A549 (cell line): ENCODE data around the gene PERM1. TPM values are rescaled to one million over a fixed set of nuclear protein-coding genes. Genes with fewer than 3 reads are reported as not detected.

Experiments used
- ATAC-seq, 2 experiments: fragments of 200-7000 bp in 1 of 2; fragments of >200 bp in 1 of 2; cut with Nextera tagmentation in 1 of 2; cut with Tn5 transposase in 1 of 2; 3 replicates each; pipeline versions ENCODE4 v1.8.0 to v1.9.1; 2018 to 2020; ENCODE audit warnings: mild to moderate bottlenecking in 1 of 2, moderate library complexity in 1 of 2
- CTCF ChIA-PET: fragments of 300-600 bp; sonication (Branson Sonifier 250); formaldehyde crosslinking; extraction: SDS; loops from one replicate; lab custom pipeline; 2021; ENCODE audit warnings: antibody characterized with exemption, inconsistent platforms; lab: Yijun Ruan, JAX
- POLR2A ChIA-PET: fragments of 350-600 bp; formaldehyde crosslinking; extraction: SDS; loops from one replicate; lab custom pipeline; 2021; ENCODE audit warnings: antibody characterized with exemption, inconsistent platforms; lab: Yijun Ruan, JAX
- DNase-seq, 2 experiments: peaks; one replicate each; pipeline versions ENCODE4 v3.0.0 to v3.0.0-alpha.2; 2011 to 2016; ENCODE audit warnings: low read depth in 1 of 2, low spot score in 1 of 2
- FAIRE-seq: peaks from 2 replicates; lab custom pipeline; 2011; peaks lifted over from hg19 to GRCh38; lab: Jason Lieb, UNC
- H3K27ac ChIP-seq, 2 experiments: fragments of >200 bp; sonication (Bioruptor Twin); formaldehyde crosslinking; 3 replicates each; pipeline ENCODE4 v1.5.1; 2016 to 2017
- H3K4me1 ChIP-seq: fragments of >200 bp; sonication (Bioruptor Twin); formaldehyde crosslinking; 3 replicates; pipeline ENCODE4 v1.6.1; 2016
- H3K4me2 ChIP-seq: fragments of >200 bp; sonication (Bioruptor Twin); formaldehyde crosslinking; 3 replicates; pipeline ENCODE4 v1.6.1; 2016
- H3K4me3 ChIP-seq: fragments of >200 bp; sonication (Bioruptor Twin); formaldehyde crosslinking; 3 replicates; pipeline ENCODE4 v1.5.1; 2016
- H3K9me3 ChIP-seq: fragments of >200 bp; sonication (Bioruptor Twin); formaldehyde crosslinking; 3 replicates; pipeline ENCODE4 v1.6.1; 2016
- BHLHE40 ChIP-seq: IDR thresholded peaks from 2 replicates; pipeline ENCODE4 v1.6.1; 2012; ENCODE audit warnings: low read depth, low read length, inconsistent platforms
- CHD2 ChIP-seq: fragments of 150-350 bp; IDR thresholded peaks from 2 replicates; pipeline ENCODE4 v1.6.1; 2014; ENCODE audit warnings: low read length; ENCODE audit not compliant: partially characterized antibody
- EHF ChIP-seq: fragments of 250-450 bp; sonication (Bioruptor Pico); IDR thresholded peaks from 2 replicates; pipeline ENCODE4 v1.5.0; 2020; ENCODE audit warnings: mild to moderate bottlenecking
- EP300 ChIP-seq, 2 experiments: fragments of >200 bp; sonication (Bioruptor Twin); formaldehyde crosslinking; IDR thresholded peaks; 2 replicates in 1 of 2; 3 replicates in 1 of 2; pipeline ENCODE4 v1.6.1; 2016 to 2017
- FOSB ChIP-seq: fragments of 250-450 bp; sonication (Bioruptor Pico); IDR thresholded peaks from 2 replicates; pipeline ENCODE4 v1.5.0; 2020; ENCODE audit warnings: mild to moderate bottlenecking, moderate library complexity
- FOSL2 ChIP-seq, 2 experiments: fragments of 450-650 bp in 1 of 2; fragments of >200 bp in 1 of 2; sonication (Bioruptor Twin) in 1 of 2; formaldehyde crosslinking; IDR thresholded peaks; 2 replicates each; pipeline versions ENCODE4 v1.5.0 to v1.6.1; 2016 to 2020; ENCODE audit warnings: mild to moderate bottlenecking in 1 of 2, moderate library complexity in 1 of 2
- FOXS1 ChIP-seq: fragments of 250-450 bp; sonication (Bioruptor Pico); IDR thresholded peaks from 2 replicates; pipeline ENCODE4 v1.5.0; 2020; ENCODE audit warnings: mild to moderate bottlenecking, moderate library complexity
- GATA3 ChIP-seq: IDR thresholded peaks from 2 replicates; pipeline ENCODE4 v1.6.1; 2012; ENCODE audit warnings: borderline replicate concordance
- HDAC2 ChIP-seq: fragments of 200-600 bp; sonication (generic); IDR thresholded peaks from 2 replicates; pipeline ENCODE4 v1.6.1; 2016
- HEYL ChIP-seq: fragments of 250-450 bp; sonication (Bioruptor Pico); IDR thresholded peaks from 2 replicates; pipeline ENCODE4 v1.8.0; 2021; ENCODE audit warnings: mild to moderate bottlenecking, moderate library complexity
- HOXA7 ChIP-seq: fragments of 250-450 bp; sonication (Bioruptor Pico); IDR thresholded peaks from 2 replicates; pipeline ENCODE4 v1.5.0; 2020; ENCODE audit warnings: mild to moderate bottlenecking, moderate library complexity
- HOXB5 ChIP-seq: fragments of 250-450 bp; sonication (Bioruptor Pico); IDR thresholded peaks from 2 replicates; pipeline ENCODE4 v1.5.0; 2020; ENCODE audit warnings: mild to moderate bottlenecking, moderate library complexity
- JUN ChIP-seq, 2 experiments: fragments of >200 bp; sonication (Bioruptor Twin); formaldehyde crosslinking; IDR thresholded peaks; 2 replicates in 1 of 2; 3 replicates in 1 of 2; pipeline ENCODE4 v1.6.1; 2016 to 2017
- JUNB ChIP-seq: fragments of >200 bp; sonication (Bioruptor Twin); formaldehyde crosslinking; IDR thresholded peaks from 2 replicates; pipeline ENCODE4 v1.6.1; 2016
- KDM1A ChIP-seq: fragments of 200-600 bp; sonication (generic); IDR thresholded peaks from 2 replicates; pipeline ENCODE4 v1.6.1; 2016; ENCODE audit warnings: low read depth, mild to moderate bottlenecking
- MYC ChIP-seq: IDR thresholded peaks from 2 replicates; pipeline ENCODE4 v1.6.1; 2012; ENCODE audit warnings: mild to moderate bottlenecking, inconsistent platforms, low read length, improper control_type of control experiment, borderline replicate concordance
- NR3C1 ChIP-seq: fragments of >200 bp; sonication (Bioruptor Twin); formaldehyde crosslinking; IDR thresholded peaks from 3 replicates; pipeline ENCODE4 v1.6.1; 2017
- POLR2A ChIP-seq: IDR thresholded peaks from 2 replicates; pipeline ENCODE4 v1.6.1; 2012; ENCODE audit warnings: mild to moderate bottlenecking, low read length
- POLR2AphosphoS2 ChIP-seq: conservative IDR thresholded peaks from 2 replicates; pipeline ENCODE4 v1.6.1; 2012; ENCODE audit warnings: low read length, improper control_type of control experiment, inconsistent platforms
- RARB ChIP-seq: fragments of 250-450 bp; sonication (Bioruptor Pico); IDR thresholded peaks from 2 replicates; pipeline ENCODE4 v1.8.0; 2021; ENCODE audit warnings: mild to moderate bottlenecking, moderate library complexity
- RCOR1 ChIP-seq: fragments of 150-350 bp; IDR thresholded peaks from 2 replicates; pipeline ENCODE4 v1.6.1; 2014; ENCODE audit warnings: antibody characterized with exemption, low read length, low read depth
- RFX5 ChIP-seq: fragments of 450-650 bp; IDR thresholded peaks from 2 replicates; pipeline ENCODE4 v1.7.1; 2014; ENCODE audit warnings: antibody characterized with exemption, mild to moderate bottlenecking, moderate library complexity
- SREBF2 ChIP-seq: fragments of 450-650 bp; IDR thresholded peaks from 2 replicates; pipeline ENCODE4 v1.6.1; 2014; ENCODE audit warnings: mild to moderate bottlenecking, moderate library complexity
- TP53 ChIP-seq: fragments of 250-450 bp; sonication (Bioruptor Pico); IDR thresholded peaks from 2 replicates; pipeline ENCODE4 v1.5.0; 2021; ENCODE audit warnings: mild to moderate bottlenecking, moderate library complexity
- ZC3H11A ChIP-seq: fragments of 450-650 bp; IDR thresholded peaks from 2 replicates; pipeline ENCODE4 v1.6.1; 2014; ENCODE audit warnings: antibody characterized with exemption, mild to moderate bottlenecking
- WGBS: methylation state at CpG from one replicate; pipeline ENCODE4 v1.1.6; 2017; ENCODE audit errors: missing lambda C conversion rate; 5-methylcytosine and 5-hydroxymethylcytosine counted together
- polyA plus RNA-seq, 4 experiments: library from polyadenylated mRNA; depleted of rRNA in 3 of 4; stranded (reverse); fragments of >200 nt; fragmentation: RNase III in 1 of 4; extraction: RNeasy Plus Mini Kit Qiagen cat#74134 plus additional on column Dnase treatment in 1 of 4; gene quantifications; 2 replicates in 3 of 4; 3 replicates in 1 of 4; pipeline ENCODE4 v1.2.3, GENCODE V29; 2011 to 2017
- TF ChIP-seq, protein P1 (sequence below): IDR thresholded peaks from 2 replicates; pipeline ENCODE4 v1.6.1; 2012
- TF ChIP-seq, protein P2 (sequence below): fragments of >200 bp; sonication (Bioruptor Twin); formaldehyde crosslinking; IDR thresholded peaks from 2 replicates; pipeline ENCODE4 v1.6.1; 2016
- TF ChIP-seq, protein P3 (sequence below): fragments of >200 bp; sonication (Bioruptor Twin); formaldehyde crosslinking; IDR thresholded peaks from 3 replicates; pipeline ENCODE4 v1.6.1; 2016
- TF ChIP-seq, protein P4 (sequence below): IDR thresholded peaks from 2 replicates; pipeline ENCODE4 v1.6.1; 2012

The PERM1 gene
- polyA plus RNA-seq, 2 of the 4 experiments (the other 2 are of a cell fraction) = 0.30 TPM; not detected in 1

DNA sequence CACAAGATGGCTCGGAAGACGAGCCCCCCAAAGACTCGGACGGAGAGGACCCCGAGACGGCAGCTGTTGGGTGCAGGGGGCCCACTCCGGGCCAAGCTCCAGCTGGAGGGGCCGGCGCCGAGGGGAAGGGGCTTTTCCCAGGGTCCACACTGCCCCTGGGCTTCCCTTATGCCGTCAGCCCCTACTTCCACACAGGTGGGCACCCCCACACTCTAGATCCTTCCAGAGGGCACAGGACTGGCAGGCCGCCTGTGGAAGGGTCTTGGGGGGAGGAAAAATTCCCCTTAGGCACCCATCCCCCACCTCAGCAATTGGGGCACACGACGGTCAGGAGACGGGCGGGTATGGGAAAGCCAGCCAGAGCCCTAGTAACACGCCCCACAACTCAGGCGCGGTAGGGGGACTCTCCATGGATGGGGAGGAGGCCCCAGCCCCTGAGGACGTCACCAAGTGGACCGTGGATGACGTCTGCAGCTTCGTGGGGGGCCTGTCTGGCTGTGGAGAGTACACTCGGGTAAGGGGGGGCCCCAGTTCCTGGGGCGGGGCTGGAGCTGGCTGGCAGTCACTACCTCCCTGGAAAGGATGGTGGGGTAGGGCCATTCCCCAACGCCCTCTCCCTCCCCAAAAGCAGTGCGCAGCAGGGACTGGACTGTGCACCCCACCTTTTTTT is 38.9 kb downstream of the PERM1 start:
- peak; percentile 58 to 95 for DNase-seq
- Histone ChIP-seq H3K4me3 (peak overlapping the region; percentile 71), H3K4me1 (peaks cover 66% of the 10 kb centered on the region), H3K27ac (peak overlapping the region; percentile 100), H3K4me2 (peak overlapping the region; percentile 100), H3K9me3 (no peaks in the 10 kb centered on the region)
- whole genome bisulfite sequencing = 14% methylated on average over 6 of the region's 27 CpGs
- CTCF ChIA-PET = interaction anchor here (0.6 to 8.1 kb wide), 8 partner anchors 9 to 41 kb away, joined by 3 to 84 read pairs (median 16); no protein-coding TSS in a partner anchor
- POLR2A ChIA-PET = interaction anchor here (0.6 to 1.9 kb wide), 4 partner anchors 22 to 47 kb away, joined by 3 to 10 read pairs (median 6); partner anchors contain the start of gene PLEKHN1
- TF ChIP-seq ZC3H11A (no peak), HDAC2 (no peak), JUN (IDR thresholded peaks at IDR 0.05) (peak in 1 of 2 experiments; percentile 82; a peak in 3 of 5 replicates), GATA3 (peak; percentile 82), BHLHE40 (no peak), FOSB (CRISPR knock-in tag) (peak; percentile 59; the same call in 1 of the 2 replicates), POLR2A (peak; percentile 16; the same call in 1 of the 2 replicates), EP300 (IDR thresholded peaks at IDR 0.05) (peak; percentile 84 to 86; a peak in 4 of 5 replicates), FOSL2 (IDR thresholded peaks at IDR 0.05) (no peak), FOSL2 (CRISPR knock-in tag; IDR thresholded peaks at IDR 0.05) (0 out of 2 replicates have a peak, but pooled peaks have one; percentile 14), HEYL (CRISPR knock-in tag) (no peak), EHF (CRISPR knock-in tag) (no peak), TP53 (CRISPR knock-in tag) (0 out of 2 replicates have a peak, but pooled peaks have one; percentile 73), RARB (peak; percentile 63; the same call in 1 of the 2 replicates), HOXB5 (CRISPR knock-in tag) (0 out of 2 replicates have a peak, but pooled peaks have one; percentile 26), JUNB (peak; percentile 31; the same call in 1 of the 2 replicates)
- TF ChIP-seq, protein P1, sequence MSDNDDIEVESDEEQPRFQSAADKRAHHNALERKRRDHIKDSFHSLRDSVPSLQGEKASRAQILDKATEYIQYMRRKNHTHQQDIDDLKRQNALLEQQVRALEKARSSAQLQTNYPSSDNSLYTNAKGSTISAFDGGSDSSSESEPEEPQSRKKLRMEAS = peak; percentile 73
- ATAC-seq = peak; percentile 19 to 32
- no peak for FAIRE-seq

DNA sequence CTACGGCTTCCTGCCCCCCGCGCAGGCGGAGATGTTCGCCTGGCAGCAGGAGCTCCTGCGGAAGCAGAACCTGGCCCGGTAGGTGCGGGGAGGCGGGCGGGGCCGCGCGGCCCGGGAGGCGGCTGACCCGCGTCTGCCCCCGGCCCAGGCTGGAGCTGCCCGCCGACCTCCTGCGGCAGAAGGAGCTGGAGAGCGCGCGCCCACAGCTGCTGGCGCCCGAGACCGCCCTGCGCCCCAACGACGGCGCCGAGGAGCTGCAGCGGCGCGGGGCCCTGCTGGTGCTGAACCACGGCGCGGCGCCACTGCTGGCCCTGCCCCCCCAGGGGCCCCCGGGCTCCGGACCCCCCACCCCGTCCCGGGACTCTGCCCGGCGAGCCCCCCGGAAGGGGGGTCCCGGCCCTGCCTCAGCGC is 39.5 kb downstream of the PERM1 start:
- peak; percentile 0 to 4; a peak in 2 of 6 replicates for ATAC-seq
- Histone ChIP-seq H3K9me3 (no peaks in the 10 kb centered on the region), H3K4me3 (peak overlapping the region; percentile 71), H3K27ac (peak overlapping the region; percentile 100), H3K4me1 (peaks cover 71% of the 10 kb centered on the region), H3K4me2 (peak overlapping the region; percentile 100)
- no CpG with 5 or more reads among the region's 48 CpGs for WGBS
- no peak for FAIRE-seq
- peak in 1 of 2 experiments; percentile 48 for DNase-seq
- ChIA-PET POLR2A (interaction anchor here (1.0 to 1.9 kb wide), 2 partner anchors 22 to 24 kb away, joined by 3 to 10 read pairs; partner anchors contain the start of gene PLEKHN1), CTCF (interaction anchor here (0.6 to 8.1 kb wide), 11 partner anchors 10 to 309 kb away, joined by 3 to 84 read pairs (median 6); no protein-coding TSS in a partner anchor)
- TF ChIP-seq FOSL2 (IDR thresholded peaks at IDR 0.05) (no peak), FOSL2 (CRISPR knock-in tag; IDR thresholded peaks at IDR 0.05) (no peak), JUNB (no peak), POLR2AphosphoS2 (no peak), RARB (no peak), CHD2 (no peak), FOSB (CRISPR knock-in tag) (no peak), KDM1A (no peak)
- TF ChIP-seq, protein P2, sequence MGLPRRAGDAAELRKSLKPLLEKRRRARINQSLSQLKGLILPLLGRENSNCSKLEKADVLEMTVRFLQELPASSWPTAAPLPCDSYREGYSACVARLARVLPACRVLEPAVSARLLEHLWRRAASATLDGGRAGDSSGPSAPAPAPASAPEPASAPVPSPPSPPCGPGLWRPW = no peak

DNA sequence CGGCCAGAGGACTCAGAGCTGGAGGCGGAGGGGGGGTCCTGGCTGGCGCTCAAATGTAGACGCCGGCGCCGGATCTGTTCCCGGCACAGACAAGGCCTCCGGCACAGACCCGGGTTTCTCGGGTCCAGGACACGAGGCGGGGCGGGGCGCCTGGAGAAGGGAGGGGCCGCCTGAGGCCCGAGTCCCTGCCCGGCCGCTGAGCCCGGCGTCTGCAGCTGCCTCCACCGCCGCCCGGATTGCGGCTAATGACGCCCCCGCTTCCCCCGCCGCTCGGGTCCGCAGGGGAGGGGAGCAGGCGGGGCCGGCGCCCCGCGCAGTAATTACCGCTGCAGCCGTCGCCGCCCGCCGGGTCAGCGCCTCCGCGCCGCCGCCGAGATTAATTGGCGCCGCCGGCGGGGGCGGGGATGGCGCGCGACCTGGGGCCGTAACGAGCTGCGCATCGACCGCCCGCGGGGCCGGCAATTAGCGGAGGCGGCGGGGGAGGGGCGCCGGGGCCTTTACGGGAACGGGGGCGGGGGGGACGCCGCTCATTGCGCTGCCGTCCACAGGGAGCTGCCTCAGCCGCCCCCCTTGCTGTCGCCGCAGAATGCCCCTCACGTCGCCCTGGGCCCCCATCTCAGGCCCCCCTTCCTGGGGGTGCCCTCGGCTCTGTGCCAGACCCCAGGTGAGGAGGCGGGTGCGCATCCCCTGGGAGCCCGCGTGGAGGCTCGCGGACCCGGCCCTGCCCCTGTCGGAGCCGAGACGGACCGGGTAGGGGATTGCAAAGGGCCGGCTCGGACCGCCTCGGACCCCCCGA is 40.1 kb downstream of the PERM1 start:
- no CpG with 5 or more reads among the region's 98 CpGs for WGBS
- H3K4me3 ChIP-seq = peak overlapping the region; percentile 71
- peak overlapping the region; percentile 100 for H3K27ac ChIP-seq
- peak; percentile 77 to 90 for DNase-seq
- CTCF ChIA-PET = interaction anchor here (0.6 to 8.1 kb wide), 10 partner anchors 10 to 309 kb away, joined by 3 to 84 read pairs (median 28); partner anchors contain the start of gene SAMD11
- FAIRE-seq = no peak
- peak; percentile 5 to 47; a peak in 5 of 6 replicates for ATAC-seq
- POLR2A ChIA-PET = interaction anchor here (1.9 kb wide), 1 partner anchor 25 kb away, joined by 10 read pairs; the partner anchor contains the start of gene PLEKHN1
- no peaks in the 10 kb centered on the region for H3K9me3 ChIP-seq
- peak overlapping the region; percentile 100 for H3K4me2 ChIP-seq
- peaks cover 78% of the 10 kb centered on the region for H3K4me1 ChIP-seq
- TF ChIP-seq NR3C1 = no peak
- peak; percentile 50 to 93; a peak in 4 of 5 replicates for TF ChIP-seq JUN (IDR thresholded peaks at IDR 0.05)
- TF ChIP-seq, protein P3, sequence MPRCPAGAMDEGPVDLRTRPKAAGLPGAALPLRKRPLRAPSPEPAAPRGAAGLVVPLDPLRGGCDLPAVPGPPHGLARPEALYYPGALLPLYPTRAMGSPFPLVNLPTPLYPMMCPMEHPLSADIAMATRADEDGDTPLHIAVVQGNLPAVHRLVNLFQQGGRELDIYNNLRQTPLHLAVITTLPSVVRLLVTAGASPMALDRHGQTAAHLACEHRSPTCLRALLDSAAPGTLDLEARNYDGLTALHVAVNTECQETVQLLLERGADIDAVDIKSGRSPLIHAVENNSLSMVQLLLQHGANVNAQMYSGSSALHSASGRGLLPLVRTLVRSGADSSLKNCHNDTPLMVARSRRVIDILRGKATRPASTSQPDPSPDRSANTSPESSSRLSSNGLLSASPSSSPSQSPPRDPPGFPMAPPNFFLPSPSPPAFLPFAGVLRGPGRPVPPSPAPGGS = no peak; the same call in 2 of the 3 replicates
- no peak for TF ChIP-seq RFX5
- TF ChIP-seq POLR2A = 0 out of 2 replicates have a peak, but pooled peaks have one; percentile 19
- TF ChIP-seq, protein P4, sequence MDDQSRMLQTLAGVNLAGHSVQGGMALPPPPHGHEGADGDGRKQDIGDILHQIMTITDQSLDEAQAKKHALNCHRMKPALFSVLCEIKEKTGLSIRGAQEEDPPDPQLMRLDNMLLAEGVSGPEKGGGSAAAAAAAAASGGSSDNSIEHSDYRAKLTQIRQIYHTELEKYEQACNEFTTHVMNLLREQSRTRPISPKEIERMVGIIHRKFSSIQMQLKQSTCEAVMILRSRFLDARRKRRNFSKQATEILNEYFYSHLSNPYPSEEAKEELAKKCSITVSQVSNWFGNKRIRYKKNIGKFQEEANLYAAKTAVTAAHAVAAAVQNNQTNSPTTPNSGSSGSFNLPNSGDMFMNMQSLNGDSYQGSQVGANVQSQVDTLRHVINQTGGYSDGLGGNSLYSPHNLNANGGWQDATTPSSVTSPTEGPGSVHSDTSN = peak; percentile 64; the same call in 1 of the 2 replicates
- TF ChIP-seq GATA3 = peak; percentile 16; the same call in 1 of the 2 replicates
- no peak for TF ChIP-seq FOXS1 (CRISPR knock-in tag)
- no peak for TF ChIP-seq HOXB5 (CRISPR knock-in tag)
- no peak for TF ChIP-seq SREBF2
- TF ChIP-seq MYC = peak; percentile 49; the same call in 1 of the 2 replicates
- no peak for TF ChIP-seq HEYL (CRISPR knock-in tag)
- 0 out of 2 replicates have a peak, but pooled peaks have one; percentile 43 for TF ChIP-seq HOXA7
- TF ChIP-seq RCOR1 = no peak
